Smooth muscle cell (in vitro differentiated cells): ENCODE data around the gene CLSTN3. TPM values are rescaled to one million over a fixed set of nuclear protein-coding genes. Genes with fewer than 3 reads are reported as not detected.

Experiments
- DNase-seq: peaks from one replicate; lab custom pipeline; 2025; ENCODE audit not compliant: unreplicated experiment; lab: John Stamatoyannopoulos, UW
- H2AFZ ChIP-seq: fragments of 200-600 bp; sonication (generic); 2 replicates; pipeline ENCODE4 v1.6.0; 2016; ENCODE audit warnings: antibody characterized with exemption, low read depth, mild to moderate bottlenecking
- H3F3A ChIP-seq: fragments of 200-600 bp; sonication (generic); 2 replicates; pipeline ENCODE4 v1.6.0; 2017; ENCODE audit warnings: antibody characterized with exemption, low read depth
- H3K27ac ChIP-seq: fragments of 200-600 bp; sonication (generic); 2 replicates; pipeline ENCODE4 v1.5.1; 2016; ENCODE audit warnings: low read depth, mild to moderate bottlenecking
- H3K27me3 ChIP-seq: fragments of 200-600 bp; sonication (generic); 2 replicates; pipeline ENCODE4 v1.6.1; 2016; ENCODE audit warnings: low read depth, mild to moderate bottlenecking
- H3K36me3 ChIP-seq: fragments of 200-600 bp; sonication (generic); 2 replicates; pipeline ENCODE4 v1.5.1; 2016; ENCODE audit warnings: low read depth
- H3K4me1 ChIP-seq: fragments of 200-600 bp; sonication (generic); 2 replicates; pipeline ENCODE4 v1.5.1; 2016; ENCODE audit warnings: low read depth
- H3K4me2 ChIP-seq: fragments of 200-600 bp; sonication (generic); 2 replicates; pipeline ENCODE4 v1.6.0; 2016; ENCODE audit warnings: mild to moderate bottlenecking
- H3K4me3 ChIP-seq: fragments of 200-600 bp; sonication (generic); 2 replicates; pipeline ENCODE4 v1.5.1; 2016; ENCODE audit warnings: mild to moderate bottlenecking
- H3K79me2 ChIP-seq: fragments of 200-600 bp; sonication (generic); 2 replicates; pipeline ENCODE4 v1.6.0; 2016; ENCODE audit warnings: low read depth, mild to moderate bottlenecking
- H3K9ac ChIP-seq: fragments of 200-600 bp; sonication (generic); 2 replicates; pipeline ENCODE4 v1.6.0; 2016; ENCODE audit warnings: low read depth
- H3K9me3 ChIP-seq: fragments of 200-600 bp; sonication (generic); replicated peaks from 2 replicates; pipeline ENCODE4 v1.5.1; 2016; ENCODE audit warnings: low read depth
- H4K20me1 ChIP-seq: fragments of 200-600 bp; sonication (generic); 2 replicates; pipeline ENCODE4 v1.6.0; 2016; ENCODE audit warnings: low read depth
- WGBS: methylation state at CpG from one replicate; pipeline ENCODE4 v1.1.7; 2016; ENCODE audit warnings: low lambda C conversion rate; 5-methylcytosine and 5-hydroxymethylcytosine counted together
- polyA plus RNA-seq: library from polyadenylated mRNA; unstranded; fragments of >200 nt; fragmentation: Nextera tagmentation; extraction: Ambion mirVana; gene quantifications from 2 replicates; pipeline ENCODE4 v1.2.1, GENCODE V29; 2016
- total RNA-seq: library from RNA; depleted of rRNA; stranded (reverse); fragments of >200 nt; gene quantifications from 2 replicates; pipeline ENCODE4 v1.2.3, GENCODE V29; 2014
- TF ChIP-seq, protein P1 (sequence below): fragments of 200-600 bp; sonication (generic); IDR thresholded peaks from 2 replicates; pipeline ENCODE4 v1.5.1; 2017; ENCODE audit warnings: borderline replicate concordance, mild to moderate bottlenecking, antibody characterized with exemption; ENCODE audit not compliant: insufficient read depth, poor library complexity, severe bottlenecking

The CLSTN3 gene
- total and polyA plus RNA-seq, 2 experiments from 2014 or later: 12.4 to 51.0 TPM

DNA sequence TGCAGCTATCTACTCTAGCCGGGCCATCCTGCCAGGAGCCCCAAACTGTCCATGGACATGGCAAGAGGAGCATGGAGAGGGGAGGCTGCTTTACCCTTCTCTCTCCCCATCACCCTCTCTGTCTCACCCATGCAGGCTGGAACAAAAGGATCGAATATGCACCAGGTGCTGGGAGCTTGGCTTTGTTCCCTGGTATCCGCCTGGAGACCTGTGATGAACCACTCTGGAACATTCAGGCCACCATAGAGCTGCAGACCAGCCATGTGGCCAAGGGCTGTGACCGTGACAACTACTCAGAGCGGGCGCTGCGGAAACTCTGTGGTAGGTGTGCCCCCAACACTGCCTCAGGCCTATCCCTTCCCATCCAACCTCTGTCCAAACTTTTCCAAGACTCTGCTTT lies 5.9 kb downstream of the CLSTN3 start:
- Histone ChIP-seq H3K9me3 (no peaks in the 10 kb centered on the region), H3K4me2 (no peak overlapping the region), H3K9ac (no peak overlapping the region), H3K4me1 (no peaks in the 10 kb centered on the region), H3K27me3 (no peaks in the 10 kb centered on the region), H3K79me2 (no peaks in the 10 kb centered on the region), H3K36me3 (no peaks in the 10 kb centered on the region), H3F3A (no peaks in the 10 kb centered on the region), H4K20me1 (peaks cover 11% of the 10 kb centered on the region), H2AFZ (no peak overlapping the region), H3K4me3 (no peak overlapping the region), H3K27ac (no peak overlapping the region)
- no peak for DNase-seq
- TF ChIP-seq, protein P1, sequence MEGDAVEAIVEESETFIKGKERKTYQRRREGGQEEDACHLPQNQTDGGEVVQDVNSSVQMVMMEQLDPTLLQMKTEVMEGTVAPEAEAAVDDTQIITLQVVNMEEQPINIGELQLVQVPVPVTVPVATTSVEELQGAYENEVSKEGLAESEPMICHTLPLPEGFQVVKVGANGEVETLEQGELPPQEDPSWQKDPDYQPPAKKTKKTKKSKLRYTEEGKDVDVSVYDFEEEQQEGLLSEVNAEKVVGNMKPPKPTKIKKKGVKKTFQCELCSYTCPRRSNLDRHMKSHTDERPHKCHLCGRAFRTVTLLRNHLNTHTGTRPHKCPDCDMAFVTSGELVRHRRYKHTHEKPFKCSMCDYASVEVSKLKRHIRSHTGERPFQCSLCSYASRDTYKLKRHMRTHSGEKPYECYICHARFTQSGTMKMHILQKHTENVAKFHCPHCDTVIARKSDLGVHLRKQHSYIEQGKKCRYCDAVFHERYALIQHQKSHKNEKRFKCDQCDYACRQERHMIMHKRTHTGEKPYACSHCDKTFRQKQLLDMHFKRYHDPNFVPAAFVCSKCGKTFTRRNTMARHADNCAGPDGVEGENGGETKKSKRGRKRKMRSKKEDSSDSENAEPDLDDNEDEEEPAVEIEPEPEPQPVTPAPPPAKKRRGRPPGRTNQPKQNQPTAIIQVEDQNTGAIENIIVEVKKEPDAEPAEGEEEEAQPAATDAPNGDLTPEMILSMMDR: no peak
- WGBS: 96% methylated on average over 7 of the region's 7 CpGs

DNA sequence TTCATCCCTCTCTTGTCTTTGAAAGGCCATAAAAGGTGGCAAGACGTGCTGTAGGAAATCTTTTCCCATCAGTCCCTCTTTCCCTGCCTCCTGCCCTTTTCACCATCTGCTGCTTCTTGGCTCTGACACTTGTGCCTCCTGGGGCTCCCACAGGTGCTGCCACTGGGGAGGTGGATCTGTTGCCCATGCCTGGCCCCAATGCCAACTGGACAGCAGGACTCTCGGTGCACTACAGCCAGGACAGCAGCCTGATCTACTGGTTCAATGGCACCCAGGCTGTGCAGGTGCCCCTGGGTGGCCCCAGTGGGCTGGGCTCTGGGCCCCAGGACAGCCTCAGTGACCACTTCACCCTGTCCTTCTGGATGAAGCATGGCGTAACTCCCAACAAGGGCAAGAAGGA lies 6.5 kb downstream of the CLSTN3 start:
- Histone ChIP-seq H4K20me1 (peaks cover 11% of the 10 kb centered on the region), H3K4me1 (no peaks in the 10 kb centered on the region), H3K27ac (no peak overlapping the region), H2AFZ (no peak overlapping the region), H3K27me3 (no peaks in the 10 kb centered on the region), H3K4me3 (no peak overlapping the region), H3F3A (no peaks in the 10 kb centered on the region), H3K9me3 (no peaks in the 10 kb centered on the region), H3K4me2 (no peak overlapping the region), H3K79me2 (no peaks in the 10 kb centered on the region), H3K36me3 (no peaks in the 10 kb centered on the region), H3K9ac (no peak overlapping the region)
- TF ChIP-seq, protein P1: no peak
- no peak for DNase-seq
- WGBS: 94% methylated on average over 3 of the region's 3 CpGs

DNA sequence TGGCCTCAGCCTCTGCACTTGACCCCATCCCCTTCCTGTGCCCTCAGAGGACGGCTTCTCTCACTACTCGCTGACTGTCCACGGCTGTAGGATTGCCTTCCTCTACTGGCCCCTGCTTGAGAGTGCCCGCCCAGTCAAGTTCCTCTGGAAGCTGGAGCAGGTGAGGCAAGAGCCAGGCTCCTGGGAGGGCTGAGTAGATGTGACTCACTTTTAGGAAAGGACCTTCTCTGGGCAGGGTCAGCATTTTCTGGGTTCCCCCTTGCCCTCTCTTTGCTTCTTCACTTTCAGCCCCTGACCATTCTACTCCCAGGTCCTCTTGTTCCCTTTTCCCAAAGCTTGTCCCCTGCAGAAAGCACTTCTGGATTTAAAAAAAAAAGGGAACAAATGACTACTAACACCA lies 7.7 kb downstream of the CLSTN3 start:
- Histone ChIP-seq H3K4me2 (no peak overlapping the region), H3K4me3 (no peak overlapping the region), H3K9ac (no peak overlapping the region), H3F3A (no peaks in the 10 kb centered on the region), H3K79me2 (no peaks in the 10 kb centered on the region), H3K9me3 (no peaks in the 10 kb centered on the region), H3K27me3 (no peaks in the 10 kb centered on the region), H3K4me1 (no peaks in the 10 kb centered on the region), H4K20me1 (no peaks in the 10 kb centered on the region), H3K27ac (no peak overlapping the region), H2AFZ (no peak overlapping the region), H3K36me3 (no peaks in the 10 kb centered on the region)
- no peak for DNase-seq
- TF ChIP-seq, protein P1: no peak
- WGBS: 85% methylated on average over 4 of the region's 4 CpGs

DNA sequence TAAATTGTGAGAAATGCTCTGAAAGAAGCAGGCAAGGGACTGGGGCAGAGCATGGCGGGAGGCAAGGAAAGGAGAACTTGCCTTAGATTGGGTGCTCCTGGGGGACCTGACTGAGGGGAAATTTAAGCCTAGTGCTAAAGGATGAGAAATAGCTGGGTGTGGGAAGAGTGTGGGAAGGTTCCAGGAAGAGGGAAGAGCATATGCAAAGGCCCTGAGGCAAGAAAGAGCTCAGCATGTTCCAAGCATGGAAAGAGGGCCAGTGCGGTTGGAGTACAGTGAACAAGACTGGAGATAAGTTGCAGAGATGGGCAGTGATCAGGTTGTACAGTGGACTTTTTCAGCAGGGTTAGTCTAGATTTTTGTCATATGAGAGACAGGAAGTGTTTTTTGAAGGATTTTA lies 9.0 kb downstream of the CLSTN3 start:
- no peaks in the 10 kb centered on the region for H3K27me3 ChIP-seq
- H3K4me1 ChIP-seq: no peaks in the 10 kb centered on the region
- H3K27ac ChIP-seq: no peak overlapping the region
- TF ChIP-seq, protein P1: no peak
- no peaks in the 10 kb centered on the region for H4K20me1 ChIP-seq
- no peaks in the 10 kb centered on the region for H3F3A ChIP-seq
- H3K9me3 ChIP-seq: no peaks in the 10 kb centered on the region
- no peak for DNase-seq
- H3K4me2 ChIP-seq: no peak overlapping the region
- no peak overlapping the region for H3K9ac ChIP-seq
- WGBS: 98% methylated on average over 2 of the region's 2 CpGs
- no peak overlapping the region for H2AFZ ChIP-seq
- no peak overlapping the region for H3K4me3 ChIP-seq
- no peaks in the 10 kb centered on the region for H3K36me3 ChIP-seq
- H3K79me2 ChIP-seq: no peaks in the 10 kb centered on the region
